ENCODE data around the gene UQCR11.
A peak's percentile ranks its signal among the peaks of the same experiment; 100 is the strongest.

Gene UQCR11

GRCh38 chr19:1585243-1585580 lies 20.1 kb downstream of the UQCR11 start:
- no peak for DNase-seq

GRCh38 chr19:1584500-1585242 lies 20.6 kb downstream of the UQCR11 start:
- no peak for DNase-seq

- no peak for DNase-seq
Measured at GRCh38 chr19:1582201-1582600, 23.1 kb downstream of the UQCR11 start.

DNA sequence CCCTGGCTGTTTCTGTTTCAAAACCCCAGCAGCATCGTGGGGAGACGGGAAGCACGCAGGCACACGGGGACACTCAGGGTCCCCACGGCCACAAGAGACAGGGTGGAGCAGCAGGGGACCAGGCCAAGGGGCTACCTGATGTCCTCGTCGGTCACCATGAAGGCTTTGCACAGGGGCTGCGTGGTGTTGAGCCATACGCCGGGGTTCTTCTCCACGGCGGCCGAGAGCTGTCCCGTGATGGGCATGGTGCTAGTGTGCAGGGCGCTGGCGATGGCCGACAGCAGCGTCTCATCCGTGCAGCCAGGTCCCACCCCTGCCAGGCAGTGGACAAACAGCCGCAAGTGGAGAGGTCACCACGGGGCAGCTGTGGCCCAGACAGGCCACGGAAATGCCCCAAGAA lies 24.3 kb downstream of the UQCR11 start:
- no peak for DNase-seq

GRCh38 chr19:1580382-1580781 lies 24.9 kb downstream of the UQCR11 start:
- DNase-seq: no peak

DNA sequence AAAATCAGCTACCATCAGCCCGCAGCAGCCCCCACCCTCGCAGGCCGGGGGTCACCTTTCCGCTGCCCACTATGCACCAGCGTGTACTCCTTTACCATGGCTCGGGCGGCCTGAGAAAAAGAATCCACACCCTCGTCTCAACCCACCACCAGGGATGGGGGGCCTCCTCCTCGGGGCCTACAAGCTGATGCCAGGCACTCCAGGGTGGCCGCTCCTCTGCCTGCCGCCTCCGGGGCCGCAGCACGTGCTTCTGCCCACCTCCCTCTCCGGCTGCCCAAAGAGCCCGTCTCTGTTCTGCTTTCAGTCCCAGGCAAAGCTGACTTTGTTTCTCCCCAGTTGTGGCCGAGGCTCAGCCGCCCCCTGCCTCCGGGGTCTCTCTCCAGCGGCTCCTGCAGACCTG lies 26.0 kb downstream of the UQCR11 start:
- no peak for DNase-seq

DNA sequence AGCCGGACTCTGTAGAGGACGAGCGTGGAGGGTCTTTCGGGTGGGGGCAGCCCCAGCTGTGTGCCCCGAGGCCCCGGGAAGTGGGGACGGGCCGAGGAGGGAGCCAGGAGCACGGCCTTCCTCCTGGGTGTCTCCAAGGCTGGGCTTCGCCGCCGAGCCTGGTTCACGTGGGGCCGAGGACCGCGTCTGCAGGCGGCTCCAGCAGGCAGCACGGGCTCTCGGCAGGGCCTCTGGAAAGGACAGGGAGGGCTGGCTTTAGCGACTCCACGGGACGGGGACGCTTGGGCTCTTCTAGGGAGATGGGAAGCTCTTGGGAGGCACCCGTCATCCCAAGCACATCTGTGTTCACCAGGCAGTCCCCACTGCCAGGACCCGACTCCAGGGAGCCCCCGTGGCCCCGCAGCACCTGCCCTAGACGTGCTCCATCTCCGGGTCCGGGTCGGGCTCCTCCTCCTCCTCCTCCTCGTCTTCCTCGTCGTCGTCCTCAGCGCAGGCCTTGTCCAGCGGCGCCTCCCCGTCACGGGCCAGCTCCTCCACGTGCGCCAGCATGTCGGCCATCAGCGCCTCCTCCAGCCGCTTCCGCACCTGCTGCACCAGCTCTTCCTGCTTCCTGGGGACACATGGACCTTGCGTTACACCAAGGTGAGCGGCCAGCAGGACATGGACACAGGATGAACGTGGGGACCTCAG lies 27.2 kb downstream of the UQCR11 start:
- no peak for DNase-seq

GRCh38 chr19:1577090-1577928 lies 28.0 kb downstream of the UQCR11 start:
- no peak for DNase-seq

DNA sequence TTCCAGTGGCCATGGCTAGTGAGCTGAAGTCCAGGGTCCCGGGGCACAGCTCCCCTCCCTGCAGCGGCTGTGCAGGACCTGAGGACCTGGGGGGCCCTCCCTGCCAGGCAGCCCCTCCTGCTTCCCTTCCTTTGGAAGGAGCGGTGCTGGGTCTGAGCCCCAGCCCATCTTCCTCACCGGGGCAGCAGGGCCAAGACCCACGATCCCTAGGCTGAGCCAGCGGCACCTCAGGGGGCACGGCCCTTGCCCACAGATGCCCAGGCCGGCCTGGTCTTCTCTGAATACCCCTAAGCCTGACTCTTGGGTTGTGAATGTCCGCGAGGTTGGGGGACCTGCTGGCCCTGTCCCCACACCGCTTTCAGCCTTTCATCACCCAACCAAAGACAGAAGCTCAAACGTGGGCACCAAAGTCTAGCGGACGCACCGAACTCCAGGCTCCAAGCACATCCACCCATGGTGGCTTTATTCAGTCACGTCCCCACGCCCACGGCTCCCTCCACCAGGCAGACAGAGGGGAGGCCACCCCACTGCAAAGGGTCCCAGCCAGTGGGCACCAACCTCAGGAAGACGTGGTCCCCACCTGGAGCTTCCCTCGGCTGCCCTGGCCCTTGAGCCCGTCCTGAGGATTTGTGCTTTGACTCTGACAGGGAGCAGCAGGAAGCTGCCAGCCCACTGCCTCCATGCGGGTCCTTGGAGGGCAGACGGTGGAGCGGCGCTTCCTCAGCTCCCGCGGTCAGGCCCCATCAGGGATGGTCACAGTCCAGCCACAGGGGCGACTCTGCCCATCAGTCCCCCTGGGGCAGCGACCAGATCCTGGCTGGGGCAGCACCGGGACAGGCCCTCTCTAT lies 28.8 kb downstream of the UQCR11 start:
- no peak for DNase-seq

DNA sequence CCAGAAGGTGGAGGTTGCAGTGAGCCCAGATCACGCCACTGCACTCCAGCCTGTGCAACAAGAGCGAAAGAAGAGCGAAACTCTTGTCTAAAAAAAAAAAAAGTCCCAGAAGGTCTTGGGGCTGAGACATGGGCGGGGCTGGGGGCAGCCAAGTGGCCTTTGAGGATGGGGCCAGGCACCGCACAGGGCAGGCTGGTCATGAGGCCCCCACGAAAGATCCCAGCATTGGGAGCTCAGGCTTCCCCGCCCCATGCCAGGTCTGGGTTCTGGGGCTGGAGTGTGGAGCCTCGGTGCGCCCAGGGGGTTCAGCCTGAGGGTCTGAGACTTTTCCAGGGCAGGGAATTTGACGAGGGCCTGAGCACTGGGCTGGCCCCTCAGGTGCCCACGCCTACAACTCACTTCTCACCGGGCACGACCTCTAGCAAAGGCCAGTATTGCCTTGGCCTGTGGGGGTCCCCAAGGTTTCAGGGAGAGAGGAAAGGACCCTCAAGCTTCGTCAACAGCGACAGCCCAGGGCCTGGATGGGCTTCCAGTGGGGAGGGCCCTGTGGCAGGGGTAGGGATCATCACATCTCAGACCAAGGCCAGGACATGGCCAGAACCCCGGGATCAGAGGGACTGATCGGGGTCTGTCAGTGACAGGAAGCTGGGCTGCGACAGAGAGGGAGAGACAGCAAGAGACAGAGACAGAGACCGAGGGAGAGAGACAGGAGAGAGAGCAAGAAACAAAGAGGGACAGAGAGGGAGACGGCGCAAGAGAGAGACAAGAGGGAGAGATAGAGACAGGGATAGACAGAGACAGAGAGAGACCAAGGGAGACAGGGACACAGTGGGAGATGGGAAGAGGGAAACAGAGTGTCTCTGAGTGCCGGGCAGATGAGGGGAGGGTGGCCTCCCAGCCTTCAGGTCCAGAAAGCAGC lies 29.7 kb downstream of the UQCR11 start:
- no peak for DNase-seq

- DNase-seq: no peak
Measured at GRCh38 chr19:1574354-1575136, 30.7 kb downstream of the UQCR11 start.

DNA sequence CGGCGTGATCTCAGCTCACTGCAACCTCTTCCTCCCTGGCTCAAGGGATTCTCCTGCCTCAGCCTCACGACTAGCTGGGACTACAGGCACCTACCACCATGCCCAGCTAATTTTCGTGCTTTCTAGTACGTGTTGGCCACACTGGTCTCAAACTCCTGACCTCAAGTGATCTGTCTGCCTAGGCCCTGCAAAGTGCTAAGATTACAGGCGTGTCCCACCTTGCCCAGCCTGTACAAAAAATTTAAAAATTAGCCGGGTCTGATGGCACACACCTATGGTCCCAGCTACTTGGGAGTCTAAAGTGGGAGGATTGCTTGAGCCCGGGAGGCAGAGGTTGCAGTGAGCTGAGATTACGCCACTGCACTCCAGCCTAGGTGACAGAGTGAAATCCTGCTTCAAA lies 32.5 kb downstream of the UQCR11 start:
- no peak for DNase-seq

DNA sequence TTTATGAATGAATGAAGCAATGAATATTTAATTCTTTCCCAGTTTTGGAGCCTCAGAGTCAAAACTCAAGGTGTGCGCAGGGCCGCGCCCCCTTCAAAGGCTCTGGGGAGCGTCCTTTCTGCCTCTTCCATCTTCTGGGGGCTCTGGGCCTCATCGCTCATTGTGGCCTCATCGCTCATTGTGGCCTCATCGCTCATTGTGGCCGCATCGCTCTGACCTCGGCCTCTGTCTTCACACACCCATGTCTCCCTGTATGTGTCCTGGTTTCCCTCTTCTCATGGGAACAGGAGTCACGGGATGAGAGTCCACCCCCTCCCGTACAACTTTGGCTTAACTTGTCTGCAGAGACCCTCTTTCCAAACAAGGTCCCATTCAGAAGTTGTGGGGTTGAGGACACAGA lies 33.9 kb downstream of the UQCR11 start:
- DNase-seq: no peak

GRCh38 chr19:1570836-1571235 lies 34.4 kb downstream of the UQCR11 start:
- DNase-seq: no peak

- no peak for DNase-seq
Measured at GRCh38 chr19:1569997-1570396, 35.3 kb downstream of the UQCR11 start.

GRCh38 chr19:1568320-1569019 lies 36.8 kb downstream of the UQCR11 start, which contains the start of gene MEX3D:
Gene MEX3D (minus strand): TSS chr19:1568325. CDS start chr19:1568058, 267 bp downstream.
- peak; percentile 74 for DNase-seq

DNA sequence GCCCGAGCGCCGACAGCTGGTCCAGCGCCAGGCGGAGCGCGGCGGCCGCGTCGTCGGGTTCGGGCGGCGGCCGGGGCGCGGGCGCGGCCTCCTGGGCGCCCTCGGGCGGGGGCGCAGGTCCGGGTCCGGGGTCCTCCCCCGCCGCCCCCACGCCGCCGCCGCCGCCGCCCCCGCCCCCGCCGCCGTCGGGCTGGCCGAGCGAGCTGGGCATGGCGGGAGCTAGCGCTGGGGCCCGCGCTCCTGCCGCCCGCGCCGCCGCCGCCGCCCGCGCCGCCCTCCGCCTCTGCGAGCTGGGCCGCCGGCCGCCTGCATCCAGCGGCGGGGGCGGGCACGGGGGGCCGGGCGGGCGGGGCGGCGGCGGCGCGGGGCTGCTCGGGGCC lies 37.4 kb downstream of the UQCR11 start:
- DNase-seq: no peak

DNA sequence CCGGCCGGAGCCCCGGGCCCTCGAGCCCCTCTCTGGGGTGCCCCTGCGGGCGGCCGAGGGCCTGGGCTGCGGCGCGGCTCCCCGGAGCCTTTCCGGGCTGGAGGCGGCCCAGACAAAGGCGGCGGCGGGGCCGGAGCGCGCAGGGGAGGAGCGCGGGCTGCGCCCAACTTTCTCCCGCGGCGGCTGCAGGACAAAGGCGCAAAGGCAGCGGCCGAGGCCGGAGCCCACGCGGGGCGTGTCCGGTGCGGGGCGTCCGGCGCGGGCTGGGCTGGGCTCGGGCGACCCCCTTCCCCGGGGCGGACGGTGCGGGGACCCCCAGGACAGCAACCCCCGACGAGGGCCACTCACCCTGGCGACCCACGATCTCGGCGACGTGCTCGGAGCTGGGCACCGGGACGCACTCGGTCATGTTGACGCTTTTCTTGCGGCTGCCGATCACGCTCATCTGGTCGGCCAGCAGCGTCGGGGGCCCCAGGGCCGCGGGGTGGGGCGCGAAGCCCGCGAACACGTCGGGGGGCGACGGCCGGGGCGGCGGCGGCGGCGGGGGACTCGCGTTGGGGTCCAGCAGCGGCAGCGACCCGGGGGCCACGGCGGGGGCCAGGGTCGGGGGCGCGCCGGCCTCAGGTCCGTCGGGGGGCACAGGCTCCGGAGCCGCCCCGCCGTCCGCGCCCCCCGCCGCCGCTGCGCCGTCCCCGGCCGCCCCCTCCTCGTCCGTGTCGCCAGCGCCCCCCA lies 38.0 kb downstream of the UQCR11 start:
- DNase-seq: no peak

GRCh38 chr19:1566392-1567115 lies 38.7 kb downstream of the UQCR11 start:
- no peak for DNase-seq
